Ovary (tissue), 9 donors: ENCODE results near the gene KRT85. TPM values are rescaled to one million over a fixed set of nuclear protein-coding genes. Genes with fewer than 3 reads are reported as not detected.
A peak's percentile ranks its signal among the peaks of the same experiment; 100 is the strongest.

Experiments used
- DNase-seq, 5 donors: peaks; one replicate each; pipeline ENCODE4 v3.0.0-alpha.2; 2019 to 2020
- H3K27ac ChIP-seq, 2 donors: fragments of 200-600 bp; one replicate each; pipeline versions ENCODE4 v1.5.1 to v1.8.0; 2019 to 2022
- H3K27me3 ChIP-seq: fragments of 200-600 bp; one replicate; pipeline ENCODE4 v1.8.0; 2022
- H3K36me3 ChIP-seq: fragments of 200-600 bp; sonication (generic); one replicate; pipeline ENCODE4 v1.5.1; 2019
- H3K4me1 ChIP-seq: one replicate; pipeline ENCODE4 v1.8.1; 2013; ENCODE audit warnings: mild to moderate bottlenecking, moderate library complexity; ENCODE audit not compliant: insufficient read depth
- H3K4me3 ChIP-seq: fragments of 200-600 bp; sonication (generic); one replicate; pipeline ENCODE4 v1.5.1; 2017
- H3K9me3 ChIP-seq, 2 donors: fragments of 200-600 bp in 1 of 2; sonication (generic) in 1 of 2; one replicate each; pipeline versions ENCODE4 v1.5.1 to v1.8.1; 2013 to 2019; ENCODE audit warnings: mild to moderate bottlenecking in 1 of 2, moderate library complexity in 1 of 2
- EP300 ChIP-seq: sonication (generic); formaldehyde crosslinking; IDR thresholded peaks from one replicate; pipeline ENCODE4 v1.6.1; 2017; ENCODE audit warnings: antibody characterized with exemption
- POLR2A ChIP-seq: fragments of 450-650 bp; IDR thresholded peaks from one replicate; pipeline ENCODE4 v1.6.1; 2017; ENCODE audit warnings: antibody characterized with exemption, mild to moderate bottlenecking, moderate library complexity
- WGBS, 3 donors: extraction: QIAGEN DNeasy Blood & Tissue Kit in 1 of 3; methylation state at CpG; one replicate each; pipeline versions ENCODE4 v1.1.5 to v1.1.7; 2013 to 2017; 5-methylcytosine and 5-hydroxymethylcytosine counted together
- intact Hi-C, 4 donors: fragments of 100-400 bp; cut with DNase I; formaldehyde crosslinking; loops; one replicate each; pipeline versions ENCODE4 v1.11.0 to v1.15.1; 2022 to 2023
- polyA plus RNA-seq, 2 donors: library from polyadenylated mRNA; stranded (reverse); fragments of 200-250 nt in 1 of 2; fragments of 350-450 nt in 1 of 2; fragmentation: Illumina TruSeq in 1 of 2; extraction: RNeasy Lipid Tissue Mini Kit (QIAGEN cat#74804) in 1 of 2; gene quantifications; one replicate each; pipeline ENCODE4 v1.2.3, GENCODE V29; 2013 to 2014
- total RNA-seq, 7 donors: library from RNA; depleted of rRNA in 2 of 7; stranded (reverse); fragments of >200 nt in 2 of 7; fragmentation: NEBNext Ultra II Directional in 3 of 7; extraction: Animal tissue kit (Norgen Biotek cat#: 25700) in 3 of 7; gene quantifications; one replicate each; pipeline versions ENCODE4 v1.1.0 to v1.2.4, GENCODE V29; 2016 to 2023
- TF ChIP-seq, protein P1 (sequence below), 3 donors: fragments of 450-650 bp in 2 of 3; fragments of 200-600 bp in 1 of 3; IDR thresholded peaks; one replicate each; pipeline versions ENCODE4 v1.5.1 to v1.8.0; 2016 to 2022; ENCODE audit warnings: antibody characterized with exemption in 3 of 3, mild to moderate bottlenecking in 1 of 3
- donor health status: DM: no; HTN: no; CAD: no; lungs with moderate emphysema.
- donor health status: DM: no; HTN: no; CAD: no.
- donor health status: Bipolar disorder and iron deficiency.
- donor health status: DM: yes; HTN: yes; CAD: no.
- donor health status: DM: no; HTN: no; CAD: no.
- donor health status: DM: yes; HTN: yes; CAD: no.

The KRT85 gene
- total and polyA plus RNA-seq, 9 donors = not detected

GRCh38 chr12:52398176-52398575, 30.9 kb upstream of the KRT85 start:
- H3K27ac ChIP-seq = no peak overlapping the region
- no peaks in the 10 kb centered on the region for H3K27me3 ChIP-seq
- TF ChIP-seq, protein P1, sequence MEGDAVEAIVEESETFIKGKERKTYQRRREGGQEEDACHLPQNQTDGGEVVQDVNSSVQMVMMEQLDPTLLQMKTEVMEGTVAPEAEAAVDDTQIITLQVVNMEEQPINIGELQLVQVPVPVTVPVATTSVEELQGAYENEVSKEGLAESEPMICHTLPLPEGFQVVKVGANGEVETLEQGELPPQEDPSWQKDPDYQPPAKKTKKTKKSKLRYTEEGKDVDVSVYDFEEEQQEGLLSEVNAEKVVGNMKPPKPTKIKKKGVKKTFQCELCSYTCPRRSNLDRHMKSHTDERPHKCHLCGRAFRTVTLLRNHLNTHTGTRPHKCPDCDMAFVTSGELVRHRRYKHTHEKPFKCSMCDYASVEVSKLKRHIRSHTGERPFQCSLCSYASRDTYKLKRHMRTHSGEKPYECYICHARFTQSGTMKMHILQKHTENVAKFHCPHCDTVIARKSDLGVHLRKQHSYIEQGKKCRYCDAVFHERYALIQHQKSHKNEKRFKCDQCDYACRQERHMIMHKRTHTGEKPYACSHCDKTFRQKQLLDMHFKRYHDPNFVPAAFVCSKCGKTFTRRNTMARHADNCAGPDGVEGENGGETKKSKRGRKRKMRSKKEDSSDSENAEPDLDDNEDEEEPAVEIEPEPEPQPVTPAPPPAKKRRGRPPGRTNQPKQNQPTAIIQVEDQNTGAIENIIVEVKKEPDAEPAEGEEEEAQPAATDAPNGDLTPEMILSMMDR (IDR thresholded peaks at IDR 0.05) = no peak
- TF ChIP-seq POLR2A (no peak), EP300 (no peak)
- H3K36me3 ChIP-seq = no peaks in the 10 kb centered on the region
- no peak for DNase-seq
- 81 to 93% (median 81%) methylated on average over 1 of the region's 1 CpG for WGBS, 3 donors
- H3K4me1 ChIP-seq = no peaks in the 10 kb centered on the region
- no peak overlapping the region for H3K4me3 ChIP-seq
- intact Hi-C loops = no loop called here
- H3K9me3 ChIP-seq = no peaks in the 10 kb centered on the region

GRCh38 chr12:52396656-52397055, 29.4 kb upstream of the KRT85 start:
- DNase-seq = no peak
- WGBS, 3 donors = 83 to 87% (median 86%) methylated on average over 8 of the region's 8 CpGs
- no peaks in the 10 kb centered on the region for H3K4me1 ChIP-seq
- TF ChIP-seq, protein P1 (IDR thresholded peaks at IDR 0.05) = no peak
- no peak for TF ChIP-seq EP300
- TF ChIP-seq POLR2A = no peak
- H3K27me3 ChIP-seq = no peaks in the 10 kb centered on the region
- no peaks in the 10 kb centered on the region for H3K36me3 ChIP-seq
- intact Hi-C loops = loop anchor here in 1 of 4 donors (1.0 kb wide), 1 partner anchor 19 kb away; no protein-coding TSS in a partner anchor
- no peaks in the 10 kb centered on the region for H3K9me3 ChIP-seq
- no peak overlapping the region for H3K4me3 ChIP-seq
- H3K27ac ChIP-seq = no peak overlapping the region

- no peaks in the 10 kb centered on the region for H3K9me3 ChIP-seq
- intact Hi-C loops = no loop called here
- 64 to 65% (median 64%) methylated on average over 20 of the region's 20 CpGs for WGBS, 3 donors
- no peaks in the 10 kb centered on the region for H3K4me1 ChIP-seq
- no peak overlapping the region for H3K4me3 ChIP-seq
- no peaks in the 10 kb centered on the region for H3K36me3 ChIP-seq
- no peak overlapping the region for H3K27ac ChIP-seq
- peak in 2 of 5 donors; percentile 33 to 50 for DNase-seq
- TF ChIP-seq POLR2A = no peak
- TF ChIP-seq EP300 = no peak
- TF ChIP-seq, protein P1 (IDR thresholded peaks at IDR 0.05) = no peak
- H3K27me3 ChIP-seq = no peaks in the 10 kb centered on the region
Observed at GRCh38 chr12:52395761-52396434, 28.6 kb upstream of the KRT85 start.

- no peak for DNase-seq
- Histone ChIP-seq H3K9me3 (no peaks in the 10 kb centered on the region), H3K36me3 (no peaks in the 10 kb centered on the region), H3K27ac (no peak overlapping the region), H3K27me3 (no peaks in the 10 kb centered on the region), H3K4me1 (no peaks in the 10 kb centered on the region), H3K4me3 (no peak overlapping the region)
- 69 to 89% (median 75%) methylated on average over 13 of the region's 13 CpGs for WGBS, 3 donors
- no peak for TF ChIP-seq POLR2A
- no peak for TF ChIP-seq EP300
- TF ChIP-seq, protein P1 (IDR thresholded peaks at IDR 0.05) = no peak
- intact Hi-C loops = no loop called here
Observed at GRCh38 chr12:52394836-52395405, 27.6 kb upstream of the KRT85 start.
